HG03045 (cell line): ENCODE measurements around the gene MSI1.
"Not testable (repeated sequence)": the region's sequence is repeated elsewhere in the genome, so short reads cannot be mapped to it uniquely, and the experiment has no call there.

ENCODE experiments used
- ATAC-seq: cut with Tn5 transposase; IDR thresholded peaks from one replicate; pipeline ENCODE4 v1.9.1; 2021; ENCODE audit warnings: mild to moderate bottlenecking, moderate library complexity; ENCODE audit not compliant: unreplicated experiment

The MSI1 gene

GRCh38 chr12:120358412-120359100, 10.4 kb downstream of the MSI1 start:
- ATAC-seq = no peak

- ATAC-seq = no peak
These were observed 11.9 kb downstream of the MSI1 start for GRCh38 chr12:120357104-120357503.

- no peak for ATAC-seq
These were observed 12.4 kb downstream of the MSI1 start for GRCh38 chr12:120356567-120357030.

- ATAC-seq = no peak
These were observed 15.2 kb downstream of the MSI1 start for GRCh38 chr12:120353556-120354317.

GRCh38 chr12:120353136-120353535, 15.8 kb downstream of the MSI1 start:
- ATAC-seq = no peak

- no peak for ATAC-seq
These were observed 16.8 kb downstream of the MSI1 start for GRCh38 chr12:120352117-120352516.

- no peak for ATAC-seq
These were observed 18.2 kb downstream of the MSI1 start for GRCh38 chr12:120350576-120351350.

GRCh38 chr12:120347766-120348165, 21.2 kb downstream of the MSI1 start:
- ATAC-seq = no peak

- ATAC-seq = no peak
These were observed 22.3 kb downstream of the MSI1 start for GRCh38 chr12:120346681-120347080.

GRCh38 chr12:120346031-120346430, 22.9 kb downstream of the MSI1 start:
- ATAC-seq = no peak

GRCh38 chr12:120343692-120344091, 25.3 kb downstream of the MSI1 start:
- ATAC-seq = no peak

GRCh38 chr12:120343039-120343537, 25.9 kb downstream of the MSI1 start:
- ATAC-seq = no peak

GRCh38 chr12:120342175-120343038, 26.6 kb downstream of the MSI1 start:
- no peak for ATAC-seq

GRCh38 chr12:120339256-120339655, 29.7 kb downstream of the MSI1 start:
- ATAC-seq = no peak

GRCh38 chr12:120337730-120338129, 31.2 kb downstream of the MSI1 start:
- no peak for ATAC-seq

- not testable (repeated sequence) for ATAC-seq
These were observed 32.6 kb downstream of the MSI1 start for GRCh38 chr12:120336392-120336791.

- ATAC-seq = not testable (repeated sequence)
These were observed 33.5 kb downstream of the MSI1 start for GRCh38 chr12:120335447-120335846.

GRCh38 chr12:120332523-120332922, 36.4 kb downstream of the MSI1 start:
- ATAC-seq = no peak

GRCh38 chr12:120332041-120332440, 36.9 kb downstream of the MSI1 start:
- ATAC-seq = no peak

- no peak for ATAC-seq
These were observed 37.6 kb downstream of the MSI1 start for GRCh38 chr12:120331390-120331789.
